ENCODE measurements around the gene DNLZ.

DNA sequence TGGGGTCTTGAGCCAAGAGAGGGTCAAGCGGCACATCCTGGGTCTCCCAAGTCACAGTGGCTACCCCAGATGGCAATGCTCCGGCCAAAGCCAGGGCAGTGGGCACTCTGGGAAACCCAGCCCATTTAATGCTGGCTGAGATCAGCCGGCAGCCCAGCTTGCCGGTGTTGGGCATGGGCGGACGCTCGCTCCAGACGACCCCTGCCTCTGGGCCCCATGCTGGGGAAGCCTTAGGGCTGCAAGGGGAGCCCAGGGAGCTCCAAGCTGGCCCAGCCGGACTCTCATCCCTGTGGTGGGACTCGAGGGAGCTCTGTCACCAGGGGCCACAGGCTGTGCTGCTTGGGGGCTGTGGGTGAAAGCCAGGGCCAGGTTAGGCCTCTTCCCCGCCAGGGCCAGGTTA lies 15.9 kb upstream of the DNLZ start:
- TF ChIP-seq, protein P1, sequence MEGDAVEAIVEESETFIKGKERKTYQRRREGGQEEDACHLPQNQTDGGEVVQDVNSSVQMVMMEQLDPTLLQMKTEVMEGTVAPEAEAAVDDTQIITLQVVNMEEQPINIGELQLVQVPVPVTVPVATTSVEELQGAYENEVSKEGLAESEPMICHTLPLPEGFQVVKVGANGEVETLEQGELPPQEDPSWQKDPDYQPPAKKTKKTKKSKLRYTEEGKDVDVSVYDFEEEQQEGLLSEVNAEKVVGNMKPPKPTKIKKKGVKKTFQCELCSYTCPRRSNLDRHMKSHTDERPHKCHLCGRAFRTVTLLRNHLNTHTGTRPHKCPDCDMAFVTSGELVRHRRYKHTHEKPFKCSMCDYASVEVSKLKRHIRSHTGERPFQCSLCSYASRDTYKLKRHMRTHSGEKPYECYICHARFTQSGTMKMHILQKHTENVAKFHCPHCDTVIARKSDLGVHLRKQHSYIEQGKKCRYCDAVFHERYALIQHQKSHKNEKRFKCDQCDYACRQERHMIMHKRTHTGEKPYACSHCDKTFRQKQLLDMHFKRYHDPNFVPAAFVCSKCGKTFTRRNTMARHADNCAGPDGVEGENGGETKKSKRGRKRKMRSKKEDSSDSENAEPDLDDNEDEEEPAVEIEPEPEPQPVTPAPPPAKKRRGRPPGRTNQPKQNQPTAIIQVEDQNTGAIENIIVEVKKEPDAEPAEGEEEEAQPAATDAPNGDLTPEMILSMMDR (conservative IDR thresholded peaks at IDR 0.05 in 1 of 2, IDR thresholded peaks at IDR 0.05 in 1 of 2; ENCODE audit: low read depth in 1 of 2, low read length in 2 of 2), result no peak
- no peak for TF ChIP-seq EZH2 (IDR thresholded peaks at IDR 0.05; ENCODE audit: low read length, missing control alignments)

All from fibroblast of lung (primary cell).